HG02840 (cell line): Measurements from ENCODE around the gene ERVMER34-1.

Experiments
- ATAC-seq: cut with Tn5 transposase; IDR thresholded peaks from one replicate; pipeline ENCODE4 v1.9.1; 2021; ENCODE audit warnings: mild to moderate bottlenecking, moderate library complexity, moderate number of reproducible peaks; ENCODE audit not compliant: unreplicated experiment, low FRiP score

ERVMER34-1 gene, protein sequence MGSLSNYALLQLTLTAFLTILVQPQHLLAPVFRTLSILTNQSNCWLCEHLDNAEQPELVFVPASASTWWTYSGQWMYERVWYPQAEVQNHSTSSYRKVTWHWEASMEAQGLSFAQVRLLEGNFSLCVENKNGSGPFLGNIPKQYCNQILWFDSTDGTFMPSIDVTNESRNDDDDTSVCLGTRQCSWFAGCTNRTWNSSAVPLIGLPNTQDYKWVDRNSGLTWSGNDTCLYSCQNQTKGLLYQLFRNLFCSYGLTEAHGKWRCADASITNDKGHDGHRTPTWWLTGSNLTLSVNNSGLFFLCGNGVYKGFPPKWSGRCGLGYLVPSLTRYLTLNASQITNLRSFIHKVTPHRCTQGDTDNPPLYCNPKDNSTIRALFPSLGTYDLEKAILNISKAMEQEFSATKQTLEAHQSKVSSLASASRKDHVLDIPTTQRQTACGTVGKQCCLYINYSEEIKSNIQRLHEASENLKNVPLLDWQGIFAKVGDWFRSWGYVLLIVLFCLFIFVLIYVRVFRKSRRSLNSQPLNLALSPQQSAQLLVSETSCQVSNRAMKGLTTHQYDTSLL

DNA sequence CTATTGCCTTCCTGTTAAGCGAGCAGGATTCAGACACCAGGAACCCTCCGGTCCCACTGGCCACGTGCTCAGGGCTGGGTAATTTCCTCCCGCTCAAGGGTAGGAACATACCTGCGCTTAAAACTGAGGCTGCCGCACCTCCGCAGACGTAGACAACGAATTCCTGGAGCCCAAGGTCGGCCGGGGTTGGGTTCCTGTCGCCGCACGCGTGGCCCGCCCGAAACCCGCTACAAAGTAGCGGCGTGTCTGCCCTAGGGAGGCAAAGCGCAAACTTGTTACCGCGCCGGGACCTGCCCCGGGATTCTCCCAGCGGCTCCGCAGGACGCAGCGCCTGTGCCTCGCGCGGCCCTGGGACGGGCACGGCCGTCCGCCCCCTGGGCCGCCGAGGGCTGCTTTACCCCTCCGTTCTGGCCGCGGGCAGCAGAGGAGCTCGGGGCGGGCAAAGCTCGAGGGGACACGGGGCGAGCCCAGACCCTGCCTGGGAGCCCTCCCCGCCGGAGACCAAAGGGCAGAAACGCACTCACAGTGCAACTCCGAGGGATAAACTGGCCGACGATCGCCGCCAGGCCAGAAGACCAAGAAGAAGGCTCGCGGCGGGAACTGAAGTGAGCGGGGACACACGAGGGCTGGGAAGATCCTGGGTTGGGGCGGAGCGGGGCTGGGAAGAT is at the start of gene ERVMER34-1:
ERVMER34-1 (minus strand) TSS at position 607 of the 668 bp plus-strand sequence. CDS start 5,905 bp downstream, outside the sequence.
- ATAC-seq = no peak

- no peak for ATAC-seq
Measured at GRCh38 chr4:52799813-52800212, 48.6 kb upstream of the ERVMER34-1 start.

GRCh38 chr4:52795533-52795932 is 44.3 kb upstream of the ERVMER34-1 start:
- no peak for ATAC-seq

DNA sequence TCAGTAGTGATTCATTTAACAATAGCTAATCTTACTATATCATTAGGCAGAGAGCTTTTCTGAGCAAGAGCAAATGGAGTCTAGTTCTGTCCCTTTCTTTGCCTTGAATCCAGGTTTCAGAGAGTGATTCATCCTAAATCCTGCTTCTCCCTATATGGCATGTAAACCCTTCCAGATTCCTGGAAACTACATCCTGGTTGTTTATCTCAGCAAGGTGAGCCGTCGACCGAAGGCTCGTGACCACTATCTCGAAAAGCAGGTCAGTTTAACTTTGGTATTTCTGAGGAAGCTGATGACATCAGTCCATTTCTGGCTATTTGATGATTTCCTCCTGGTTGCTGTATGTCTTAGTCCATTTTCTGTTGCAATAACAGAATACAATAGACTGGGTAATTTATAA is 40.7 kb upstream of the ERVMER34-1 start:
- no peak for ATAC-seq

DNA sequence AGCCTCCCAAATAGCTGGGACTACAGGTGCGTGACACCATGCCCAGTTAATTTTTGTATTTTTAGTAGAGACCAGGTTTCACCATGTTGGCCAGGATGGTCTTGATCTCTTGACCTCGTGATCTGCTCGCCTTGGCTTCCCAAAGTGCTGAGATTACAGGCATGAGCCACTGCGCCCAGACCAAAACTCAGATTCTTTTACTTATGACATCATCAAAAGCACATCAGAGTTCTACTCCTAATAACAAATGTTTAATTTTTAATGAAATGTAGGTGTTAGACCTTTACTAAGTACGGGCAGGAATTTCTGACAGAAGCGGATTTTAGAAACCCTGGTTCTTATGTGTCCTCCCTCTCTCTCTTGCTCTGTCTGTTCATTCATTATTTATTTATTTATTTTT is 38.5 kb upstream of the ERVMER34-1 start:
- ATAC-seq = no peak

DNA sequence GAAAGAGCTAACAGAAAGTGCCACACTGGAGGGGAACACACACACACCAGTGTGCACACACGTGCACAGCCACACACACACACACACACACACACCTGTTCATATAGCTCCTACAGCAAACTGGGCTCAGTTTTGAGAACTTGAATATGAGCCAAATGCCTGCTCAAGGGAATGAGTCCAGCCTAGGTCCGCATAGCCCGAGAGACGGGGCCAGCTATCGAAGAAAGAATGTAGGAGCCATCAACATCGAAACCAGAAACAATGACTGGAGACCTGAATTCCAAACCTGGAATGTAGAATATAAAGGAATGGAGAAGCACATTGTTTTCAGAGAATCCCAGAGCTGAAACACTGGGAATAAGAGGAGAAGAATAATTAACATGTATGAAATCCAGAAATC is 37.6 kb upstream of the ERVMER34-1 start:
- no peak for ATAC-seq

DNA sequence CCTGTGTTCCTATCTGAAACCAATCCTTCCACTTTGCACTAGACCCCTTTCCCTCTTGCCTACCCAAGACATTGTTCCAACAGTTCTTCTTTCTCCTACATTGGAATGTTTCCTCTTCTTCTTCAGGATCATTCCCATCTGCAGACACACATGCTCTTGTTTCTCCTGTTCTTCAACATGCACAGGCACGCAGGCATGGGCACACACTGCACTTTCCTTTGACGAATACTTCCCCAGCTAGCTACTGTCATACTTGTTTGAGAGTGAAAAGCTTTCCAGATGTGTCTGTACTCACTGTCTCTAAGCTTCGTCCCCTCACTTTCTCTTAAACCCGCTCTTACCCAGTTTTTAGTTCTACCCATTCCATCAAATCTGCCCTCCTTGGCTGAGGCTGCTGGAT is 31.8 kb upstream of the ERVMER34-1 start:
- ATAC-seq = no peak

DNA sequence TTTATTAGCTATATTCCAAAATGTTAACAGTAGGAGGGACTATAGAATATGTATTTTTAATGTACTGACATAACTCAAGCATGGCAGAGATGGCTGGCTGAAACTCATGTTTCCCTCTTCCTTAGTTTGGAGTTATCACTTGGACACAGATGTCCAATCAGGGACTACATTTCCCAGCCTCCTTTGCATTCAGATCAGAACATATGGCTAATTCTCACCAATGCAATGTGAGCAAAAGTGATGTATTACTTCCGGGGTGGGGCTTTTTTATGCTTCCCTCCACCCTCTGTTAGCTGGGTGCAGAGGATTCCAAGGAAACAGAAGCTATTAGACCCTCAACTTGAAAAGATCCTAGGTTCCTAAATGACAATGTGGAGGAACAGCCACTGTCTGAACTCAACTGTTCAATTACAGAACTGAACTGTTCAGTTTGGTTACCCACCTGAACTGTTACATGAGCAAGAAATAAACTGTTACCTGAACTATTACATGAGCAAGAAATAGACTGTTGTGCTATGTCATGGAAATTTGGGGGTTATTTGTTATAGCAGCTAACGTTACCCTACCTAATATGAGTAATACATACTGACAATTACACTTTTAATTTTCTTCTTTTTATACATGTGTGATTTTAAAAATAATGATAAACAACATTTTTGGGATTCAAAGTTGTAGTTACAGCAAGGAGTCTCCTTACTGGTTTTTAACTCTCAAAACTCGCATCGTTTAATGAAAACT is 29.6 kb upstream of the ERVMER34-1 start:
- ATAC-seq = no peak

GRCh38 chr4:52780206-52780605 is 29.0 kb upstream of the ERVMER34-1 start:
- no peak for ATAC-seq

DNA sequence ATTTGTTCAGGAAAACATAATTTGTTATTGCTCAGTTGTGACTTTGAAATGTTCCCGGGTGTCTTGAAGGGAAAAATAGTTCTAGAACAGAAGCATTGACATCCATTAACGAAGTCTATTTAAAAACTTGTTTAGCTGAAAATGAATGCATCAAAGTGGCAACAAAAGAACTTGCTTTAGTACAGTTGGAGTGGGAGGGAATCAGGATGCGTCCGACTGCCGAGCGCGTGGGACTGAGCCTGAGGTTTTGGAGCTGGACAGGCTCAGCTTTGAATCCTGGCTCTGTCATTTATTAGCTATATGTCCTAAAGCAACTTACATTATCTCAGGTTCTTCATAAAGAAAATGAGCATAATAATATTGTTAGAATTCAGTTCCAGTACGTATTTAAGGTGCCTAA is 9.0 kb upstream of the ERVMER34-1 start:
- ATAC-seq = no peak

DNA sequence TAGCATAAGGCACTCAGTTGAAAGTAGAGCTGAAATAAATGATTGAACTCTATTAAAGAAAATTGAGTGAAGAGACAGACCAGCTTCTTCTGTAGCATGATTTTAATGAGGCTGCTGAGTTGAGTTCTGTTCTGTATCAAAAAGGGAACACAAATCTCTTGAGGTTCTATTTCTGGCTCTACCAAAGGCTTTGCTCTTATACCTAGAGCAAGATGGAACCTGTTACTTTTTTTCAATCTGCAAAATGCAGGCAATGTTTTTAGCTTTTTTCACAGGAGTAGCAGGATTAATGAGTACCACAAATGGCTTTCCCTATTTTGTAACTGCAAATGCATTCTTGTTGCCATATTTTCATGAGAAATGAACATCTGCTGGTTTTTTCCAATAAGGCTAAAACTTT is 4.2 kb upstream of the ERVMER34-1 start:
- no peak for ATAC-seq

DNA sequence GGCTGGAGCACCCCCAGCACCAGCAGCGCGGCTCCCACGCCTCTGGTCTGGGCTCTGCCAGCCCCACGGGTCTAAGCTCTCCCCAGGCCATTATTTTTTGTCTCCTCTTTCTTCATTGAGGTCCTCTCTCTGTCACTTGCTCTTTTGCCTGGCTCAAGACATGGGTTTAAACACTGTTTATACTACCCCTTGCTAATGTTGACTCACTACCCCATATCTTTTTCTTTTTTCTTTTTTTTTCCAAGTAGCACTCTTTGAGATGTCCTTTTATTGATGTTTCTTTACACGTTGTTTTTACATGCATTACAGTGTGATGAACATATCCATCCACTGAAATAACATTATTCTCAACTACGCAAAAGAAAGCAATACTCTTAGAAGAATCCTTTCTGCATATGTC is 1.7 kb upstream of the ERVMER34-1 start:
- no peak for ATAC-seq

DNA sequence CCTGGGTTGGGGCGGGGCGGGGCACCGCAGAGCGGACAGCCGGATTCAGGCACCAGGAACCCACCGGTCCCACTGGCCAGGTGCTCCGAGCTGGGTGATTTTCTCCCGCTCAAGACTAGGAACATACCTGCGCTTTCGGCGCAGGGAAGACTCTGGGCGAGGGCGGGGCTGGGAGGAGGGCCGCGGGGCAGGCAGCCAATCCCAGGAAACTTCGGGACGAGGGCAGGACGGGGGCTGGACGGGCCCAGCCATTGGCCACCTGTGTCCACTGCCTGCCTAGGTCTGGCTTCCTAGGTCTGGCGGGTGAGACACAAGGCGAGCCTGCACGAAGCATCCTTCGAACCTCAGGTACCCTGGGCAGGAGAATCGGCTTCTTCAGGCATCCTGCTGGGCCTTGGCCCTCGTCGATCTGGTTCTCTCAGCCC is 274 bp upstream of the ERVMER34-1 start:
- ATAC-seq = no peak

DNA sequence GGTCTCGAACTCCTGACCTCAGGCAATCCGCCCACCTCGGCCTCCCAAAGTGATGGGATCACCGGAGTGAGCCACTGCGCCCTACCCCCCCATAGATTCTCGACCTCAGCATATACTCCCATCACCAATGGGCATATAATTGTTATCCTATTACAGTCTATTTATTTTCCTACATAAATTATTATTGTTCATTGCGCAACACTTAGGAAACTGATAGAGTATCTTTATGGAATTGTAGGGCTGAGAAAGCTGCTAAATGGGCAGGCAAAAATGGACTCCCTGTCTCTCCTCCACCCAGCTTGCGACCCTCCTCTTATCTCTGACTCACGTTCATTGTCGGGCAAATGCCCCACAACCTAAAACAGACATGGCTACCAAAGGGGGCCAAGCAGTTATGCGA is 1.0 kb downstream of the ERVMER34-1 start:
- no peak for ATAC-seq

DNA sequence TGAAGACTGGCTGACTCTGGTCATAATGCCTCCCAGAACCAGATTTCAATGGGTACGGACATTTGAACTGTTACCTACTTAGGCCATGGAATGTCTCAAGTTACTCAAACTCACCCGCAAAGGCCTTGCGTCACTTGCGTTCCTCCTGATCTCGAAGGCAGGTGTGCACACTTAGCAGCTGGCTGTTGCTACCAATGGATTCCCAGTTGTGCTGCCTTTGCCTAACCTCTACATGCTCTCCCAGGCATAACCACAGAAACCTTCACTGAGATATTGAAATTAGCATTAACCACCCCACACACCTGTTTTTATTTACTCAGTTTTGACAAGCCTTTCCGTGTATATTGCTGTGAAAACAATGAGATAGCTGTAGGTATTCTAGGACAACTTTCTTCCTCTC is 2.8 kb downstream of the ERVMER34-1 start:
- no peak for ATAC-seq

- no peak for ATAC-seq
Measured at GRCh38 chr4:52744588-52744987, 6.6 kb downstream of the ERVMER34-1 start.

GRCh38 chr4:52743444-52744019 is 7.7 kb downstream of the ERVMER34-1 start:
- no peak for ATAC-seq

- ATAC-seq = no peak
Measured at GRCh38 chr4:52729586-52729985, 21.6 kb downstream of the ERVMER34-1 start.

DNA sequence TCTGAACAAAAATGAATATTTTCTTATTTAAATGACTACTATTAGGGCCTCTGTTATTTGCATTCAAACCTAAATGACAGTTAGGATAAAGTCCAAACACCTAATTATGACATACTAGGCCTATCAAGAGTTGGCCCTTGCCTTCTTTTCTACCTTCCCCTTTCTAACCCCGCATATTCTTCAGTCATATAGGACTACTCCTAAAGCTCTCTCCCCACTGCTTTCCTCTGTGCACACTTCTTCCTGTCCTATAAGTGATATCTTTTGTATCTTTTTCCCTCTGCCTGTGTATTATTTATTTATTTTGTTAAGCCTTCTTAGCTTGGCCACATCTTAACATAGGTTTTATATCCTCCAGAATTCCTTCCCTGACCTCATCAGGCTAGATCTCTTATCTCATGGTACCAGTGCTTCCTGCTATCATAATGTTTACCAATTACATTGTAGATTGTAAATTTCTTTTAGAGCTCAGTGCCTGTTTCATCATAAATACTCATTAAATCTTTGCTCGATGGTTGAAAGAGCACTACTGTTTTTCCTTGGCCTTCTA is 22.5 kb downstream of the ERVMER34-1 start:
- no peak for ATAC-seq

- no peak for ATAC-seq
Measured at GRCh38 chr4:52726826-52727580, 24.2 kb downstream of the ERVMER34-1 start.
